GM19455 (cell line): ENCODE results near the gene DCTN5.
"Not testable (repeated sequence)": the region's sequence is repeated elsewhere in the genome, so short reads cannot be mapped to it uniquely, and the experiment has no call there.

Experiments used
- ATAC-seq: cut with Tn5 transposase; IDR thresholded peaks from one replicate; pipeline ENCODE4 v1.9.1; 2021; ENCODE audit not compliant: unreplicated experiment

Gene DCTN5

GRCh38 chr16:23691483-23692189 lies 50.4 kb downstream of the DCTN5 start:
- no peak for ATAC-seq

DNA sequence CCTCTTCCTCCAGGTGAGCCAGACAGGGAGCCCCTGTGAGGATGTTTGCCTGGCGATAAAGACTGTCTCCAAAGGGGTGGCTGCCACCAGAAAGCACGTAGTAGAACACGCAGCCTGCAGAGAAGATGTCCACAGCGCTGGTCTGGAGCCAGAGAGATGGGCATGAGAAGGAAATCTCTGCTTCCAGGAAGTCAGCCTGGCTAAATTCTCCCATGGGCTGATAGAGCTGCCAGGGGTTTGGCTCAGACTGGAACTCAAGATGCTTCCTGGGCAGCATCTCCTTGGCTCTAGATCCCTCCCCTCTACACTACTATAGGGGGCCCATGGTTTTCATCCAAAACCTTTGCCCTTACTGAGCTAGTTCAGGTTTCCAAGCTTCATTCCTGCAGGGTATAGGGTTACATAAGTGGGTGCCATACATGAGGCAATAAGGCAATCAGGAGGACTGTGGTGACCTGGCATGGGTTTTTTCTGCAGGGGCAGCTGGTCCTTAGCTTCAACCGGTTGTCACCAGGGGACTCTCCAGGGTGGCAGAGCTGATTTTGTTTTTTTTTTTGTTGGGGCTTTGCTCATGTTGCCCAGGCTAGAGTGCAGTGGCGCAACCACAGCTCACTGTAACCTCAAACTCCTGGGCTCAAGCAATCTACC lies 51.0 kb downstream of the DCTN5 start:
- no peak for ATAC-seq

DNA sequence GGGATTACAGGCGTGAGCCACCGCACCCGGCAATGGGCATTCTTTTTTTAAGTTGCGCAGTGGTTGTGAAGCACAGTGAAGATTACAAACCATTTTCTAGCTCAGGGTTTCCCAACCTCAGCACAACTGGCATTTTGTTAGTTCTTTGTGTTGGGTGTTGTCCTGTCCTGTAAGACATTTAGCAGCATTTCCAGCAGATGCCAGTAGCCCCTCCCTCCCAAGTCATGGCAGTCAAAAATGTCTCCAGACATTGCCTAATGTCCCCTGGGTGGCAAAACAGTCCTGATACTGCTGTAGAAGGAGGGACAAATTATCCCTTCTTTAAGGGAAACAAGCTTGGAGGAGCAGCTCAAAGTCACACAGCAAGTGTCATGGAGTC lies 53.0 kb downstream of the DCTN5 start:
- no peak for ATAC-seq

GRCh38 chr16:23694644-23695373 lies 53.5 kb downstream of the DCTN5 start:
- ATAC-seq = no peak

GRCh38 chr16:23695756-23696155 lies 54.5 kb downstream of the DCTN5 start:
- ATAC-seq = no peak

- ATAC-seq = no peak
Measured at GRCh38 chr16:23699100-23699499, 57.8 kb downstream of the DCTN5 start.

DNA sequence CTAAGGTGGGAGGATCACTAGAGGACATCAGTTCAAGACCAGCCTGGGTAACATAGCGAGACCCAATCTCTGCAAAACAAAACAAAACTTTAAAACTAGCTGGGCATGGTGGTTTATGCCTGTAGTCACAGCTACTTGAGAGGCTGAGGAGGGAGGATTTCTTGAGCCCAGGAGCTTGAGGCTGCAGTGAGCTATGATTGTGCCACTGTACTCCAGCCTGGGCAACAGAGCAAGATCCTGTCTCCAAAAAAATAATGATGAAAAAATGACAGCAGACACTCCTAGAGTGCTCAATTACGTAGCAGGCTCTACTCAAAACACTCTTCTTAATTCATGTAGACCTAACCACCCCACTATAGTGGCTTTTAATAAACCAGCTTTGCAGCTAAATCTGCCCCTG lies 58.8 kb downstream of the DCTN5 start:
- no peak for ATAC-seq

DNA sequence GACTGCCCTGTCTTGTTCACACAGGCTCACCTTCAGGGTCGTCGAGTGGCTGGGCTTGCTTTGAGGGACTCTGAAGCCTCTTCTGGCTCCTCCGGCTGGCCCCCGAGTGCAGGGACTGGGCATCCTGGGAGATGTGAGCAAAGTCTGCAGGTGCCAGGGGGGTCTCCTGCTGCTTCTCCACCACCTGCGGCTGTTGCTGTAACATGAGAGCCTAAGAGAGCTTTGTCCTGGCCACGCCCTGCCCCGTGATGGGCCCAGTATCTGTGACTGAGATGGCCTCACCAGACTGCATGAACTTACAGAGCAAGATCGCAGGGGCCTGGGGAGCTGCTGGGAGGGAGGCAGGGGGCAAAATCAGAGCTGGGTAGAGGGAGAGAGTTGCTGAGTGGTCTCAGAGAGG lies 59.2 kb downstream of the DCTN5 start:
- no peak for ATAC-seq

DNA sequence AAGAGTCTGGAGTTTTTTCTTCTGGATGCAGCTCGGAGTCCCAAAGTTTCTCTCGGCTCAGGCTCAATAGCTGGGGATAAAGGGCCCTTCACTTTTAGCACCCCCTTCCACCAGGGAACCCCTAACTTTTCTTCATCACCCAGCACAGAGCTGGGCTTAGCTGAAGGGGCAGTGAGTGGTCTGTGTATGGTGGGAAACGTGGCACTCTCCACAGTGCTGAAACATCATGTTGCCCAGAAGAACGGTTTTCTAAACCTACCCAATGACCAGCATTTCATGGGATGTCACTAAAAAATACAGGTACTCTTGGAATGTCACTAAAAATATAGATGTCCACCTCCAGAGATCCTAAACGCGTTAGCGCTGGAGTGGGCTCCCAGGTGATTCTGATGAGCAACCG lies 59.8 kb downstream of the DCTN5 start:
- no peak for ATAC-seq

- ATAC-seq = no peak
Measured at GRCh38 chr16:23702951-23703350, 61.7 kb downstream of the DCTN5 start.

- no peak for ATAC-seq
Measured at GRCh38 chr16:23704772-23705516, 63.7 kb downstream of the DCTN5 start.

GRCh38 chr16:23705517-23705902 lies 64.2 kb downstream of the DCTN5 start:
- no peak for ATAC-seq

DNA sequence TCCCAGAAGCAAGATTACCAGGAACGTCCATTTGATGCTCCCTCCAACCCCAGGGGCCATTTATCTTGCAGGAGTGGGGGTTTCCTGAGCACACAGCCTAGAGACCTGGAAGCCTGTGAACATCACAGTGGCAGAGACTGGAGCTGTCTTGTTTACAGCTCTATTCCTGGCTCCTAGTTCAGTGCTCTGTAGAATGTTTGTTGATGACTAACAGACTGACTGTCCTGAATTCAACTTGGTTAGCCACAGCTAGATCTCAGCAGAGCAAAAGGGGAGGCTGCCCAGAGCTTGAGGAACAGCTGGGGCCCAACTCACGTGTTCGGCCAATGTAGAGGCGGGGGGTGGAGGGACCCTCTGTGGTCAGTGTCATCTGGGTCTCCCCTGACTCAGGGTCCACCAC lies 65.2 kb downstream of the DCTN5 start:
- no peak for ATAC-seq

- ATAC-seq = no peak
Measured at GRCh38 chr16:23709536-23709935, 68.3 kb downstream of the DCTN5 start.

DNA sequence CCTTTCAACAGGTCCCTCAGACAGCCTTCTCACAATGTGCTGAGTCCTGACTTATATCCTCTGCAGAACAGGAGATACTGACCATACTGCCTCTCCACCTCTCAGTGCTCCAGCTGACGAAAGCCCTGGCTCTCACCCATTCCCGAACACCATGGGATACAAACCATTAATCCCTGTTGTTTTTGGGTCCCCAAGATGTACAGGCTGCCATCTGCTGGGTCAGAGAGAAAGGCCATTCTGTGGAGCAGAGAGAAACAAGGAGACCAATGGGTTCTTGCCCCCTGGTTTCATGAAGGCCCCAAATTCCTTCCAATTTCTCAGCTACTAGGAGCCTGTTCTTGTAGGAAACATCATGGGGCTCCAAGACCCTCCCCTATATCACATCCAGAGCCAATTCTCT lies 68.7 kb downstream of the DCTN5 start:
- ATAC-seq = no peak

- ATAC-seq = no peak
Measured at GRCh38 chr16:23710504-23710903, 69.2 kb downstream of the DCTN5 start.

DNA sequence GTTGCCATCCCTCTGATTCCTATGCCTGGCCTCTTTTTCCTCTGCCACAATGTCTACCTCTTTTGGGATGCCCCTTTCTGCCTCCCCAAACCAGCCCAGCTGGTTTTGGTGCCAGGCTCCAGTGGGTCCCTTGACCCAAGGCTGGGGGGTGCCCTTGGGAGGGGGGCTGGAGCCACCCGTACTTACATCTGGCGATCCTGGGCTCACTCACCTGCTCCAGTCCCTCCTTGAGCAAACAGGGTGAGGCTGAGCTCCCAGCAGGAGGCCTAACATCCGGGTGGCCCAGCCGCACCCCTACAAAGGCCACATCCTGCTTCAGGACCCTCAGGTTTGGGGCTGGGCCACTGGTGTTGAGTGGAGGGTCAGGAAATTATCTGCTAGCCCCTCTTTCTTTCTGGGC lies 70.5 kb downstream of the DCTN5 start:
- no peak for ATAC-seq

GRCh38 chr16:23712976-23713375 lies 71.7 kb downstream of the DCTN5 start, which contains the start of gene ERN2:
Gene ERN2, minus strand, starts transcription at chr16:23713222. Its CDS starts 35 bp downstream, at chr16:23713187.
- ATAC-seq = no peak

DNA sequence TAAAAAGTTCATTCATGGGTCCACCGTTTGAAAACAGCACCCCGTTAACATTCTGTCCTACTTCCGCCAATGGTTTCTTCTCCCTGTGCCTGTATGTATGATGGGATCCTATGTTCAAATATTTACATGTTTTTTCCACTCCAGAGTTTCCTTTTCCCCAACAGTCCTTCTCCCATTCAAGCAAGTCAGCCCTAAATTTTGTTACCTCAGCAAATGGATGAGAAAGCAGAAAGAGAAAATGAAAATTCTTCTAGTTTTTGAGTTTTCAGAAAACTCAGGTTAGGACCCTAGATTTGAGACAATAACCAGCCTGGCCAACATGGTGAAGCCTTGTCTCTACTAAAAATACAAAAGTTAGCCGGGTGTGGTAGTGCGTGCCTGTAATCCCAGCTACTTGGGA lies 75.2 kb downstream of the DCTN5 start:
- ATAC-seq = no peak

GRCh38 chr16:23722613-23723240 lies 81.5 kb downstream of the DCTN5 start:
- not testable (repeated sequence) for ATAC-seq
